PC-9 (cell line): ENCODE results near the gene SORCS2. TPM values are rescaled to one million over a fixed set of nuclear protein-coding genes. Genes with fewer than 3 reads are reported as not detected.

ENCODE experiments used
- BruUV-seq: library from RNA; stranded (reverse); fragments of 400-500 nt; replicated peaks from 2 replicates; lab custom pipeline; 2021; lab: Mats Ljungman, UMichigan
- CTCF ChIA-PET: fragments of 300-600 bp; sonication (Branson Sonifier 250); formaldehyde crosslinking; loops from one replicate; lab custom pipeline; 2022; ENCODE audit warnings: antibody characterized with exemption; lab: Charles Lee
- POLR2A ChIA-PET: fragments of 300-600 bp; sonication (Branson Sonifier 250); formaldehyde crosslinking; loops from one replicate; lab custom pipeline; 2022; ENCODE audit warnings: antibody characterized with exemption; ENCODE audit not compliant: unreplicated experiment; lab: Charles Lee
- DNase-seq, 2 experiments: peaks; one replicate each; pipeline versions ENCODE4 v3.0.0 to v3.0.0-alpha.2; 2015 to 2022; ENCODE audit warnings: mixed read lengths in 1 of 2
- H2AFZ ChIP-seq: fragments of 200-600 bp; sonication (generic); 2 replicates; pipeline ENCODE4 v1.8.1; 2017; ENCODE audit warnings: antibody characterized with exemption
- H3F3A ChIP-seq: fragments of 200-600 bp; sonication (generic); 2 replicates; pipeline ENCODE4 v1.8.1; 2017; ENCODE audit warnings: antibody characterized with exemption, mild to moderate bottlenecking, low read depth; ENCODE audit not compliant: insufficient read depth
- H3K27ac ChIP-seq: fragments of 200-600 bp; sonication (generic); 2 replicates; pipeline ENCODE4 v1.6.1; 2016; ENCODE audit warnings: mixed run types
- H3K27me3 ChIP-seq: fragments of 200-600 bp; sonication (generic); 2 replicates; pipeline ENCODE4 v1.6.1; 2016; ENCODE audit warnings: low read depth, mixed run types; ENCODE audit not compliant: insufficient read depth
- H3K36me3 ChIP-seq: fragments of 200-600 bp; sonication (generic); 2 replicates; pipeline ENCODE4 v1.6.1; 2016; ENCODE audit warnings: low read depth, mixed run types
- H3K4me1 ChIP-seq: fragments of 200-600 bp; sonication (generic); replicated peaks from 2 replicates; pipeline ENCODE4 v1.6.1; 2016; ENCODE audit warnings: mixed run types; ENCODE audit not compliant: insufficient read depth
- H3K4me2 ChIP-seq: fragments of 200-600 bp; sonication (generic); 2 replicates; pipeline ENCODE4 v1.6.1; 2017; ENCODE audit warnings: mixed run types
- H3K4me3 ChIP-seq: fragments of 200-600 bp; sonication (generic); 2 replicates; pipeline ENCODE4 v1.6.1; 2016; ENCODE audit warnings: mixed run types
- H3K79me2 ChIP-seq: fragments of 200-600 bp; sonication (generic); 2 replicates; pipeline ENCODE4 v1.6.1; 2017; ENCODE audit warnings: low read depth, mixed run types
- H3K9me2 ChIP-seq: fragments of 200-600 bp; sonication (generic); 2 replicates; pipeline ENCODE4 v1.8.1; 2017; ENCODE audit warnings: mild to moderate bottlenecking; ENCODE audit not compliant: insufficient read depth
- H3K9me3 ChIP-seq: fragments of 200-600 bp; sonication (generic); 2 replicates; pipeline ENCODE4 v1.8.1; 2016; ENCODE audit warnings: low read depth; ENCODE audit not compliant: insufficient read depth
- H4K20me1 ChIP-seq: fragments of 200-600 bp; sonication (generic); 2 replicates; pipeline ENCODE4 v1.8.1; 2017; ENCODE audit not compliant: insufficient read depth
- CTCF ChIP-seq: fragments of 200-600 bp; sonication (generic); conservative IDR thresholded peaks from 2 replicates; pipeline ENCODE4 v1.6.1; 2017; ENCODE audit warnings: mixed run types, antibody characterized with exemption, mild to moderate bottlenecking, moderate library complexity
- EZH2 ChIP-seq: fragments of 200-600 bp; sonication (generic); IDR thresholded peaks from 2 replicates; pipeline ENCODE4 v1.8.0; 2017; ENCODE audit warnings: antibody characterized with exemption, low read depth
- intact Hi-C: fragments of 100-400 bp; cut with micrococcal nuclease; formaldehyde crosslinking; loops from one replicate; pipeline ENCODE4 v1.10.0; 2022; ENCODE audit not compliant: unreplicated experiment
- total RNA-seq: library from RNA; stranded (reverse); gene quantifications from 2 replicates; pipeline ENCODE4 v1.2.3, GENCODE V29; 2021

The SORCS2 gene
- total RNA-seq, 1 experiment from 2014 or later: 25.8 TPM

DNA sequence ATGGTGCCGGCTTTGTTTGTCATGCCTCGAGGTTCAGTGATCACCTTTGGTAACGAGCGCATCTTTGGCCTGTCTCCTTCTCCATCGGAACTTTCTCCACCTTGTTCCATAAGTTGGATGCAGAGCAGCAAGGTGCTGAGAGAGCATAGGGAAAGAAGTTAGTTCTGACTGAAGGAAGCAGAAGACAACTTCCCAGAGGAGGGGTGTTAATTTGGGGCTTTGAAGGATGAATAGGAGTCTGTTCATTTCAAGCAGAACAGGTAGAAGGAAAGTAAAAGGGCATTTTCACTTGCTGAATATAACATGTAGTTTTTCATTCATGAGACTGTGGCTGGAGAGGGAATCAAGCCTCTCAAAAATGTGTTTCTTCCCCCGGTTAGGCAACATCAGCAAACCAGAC lies 474.4 kb downstream of the SORCS2 start:
- no peak overlapping the region for H2AFZ ChIP-seq
- H3K4me2 ChIP-seq: no peak overlapping the region
- POLR2A ChIA-PET: no interaction called here
- no peak overlapping the region for H3K4me3 ChIP-seq
- BruUV-seq: no TSS peak
- H3K27me3 ChIP-seq: no peaks in the 10 kb centered on the region
- CTCF ChIA-PET: no interaction called here
- no peaks in the 10 kb centered on the region for H3K9me3 ChIP-seq
- no peaks in the 10 kb centered on the region for H3K4me1 ChIP-seq
- DNase-seq: no peak
- no peak for TF ChIP-seq CTCF
- no peak for TF ChIP-seq EZH2
- intact Hi-C loops: no loop called here
- no peak overlapping the region for H3K27ac ChIP-seq
- H3K79me2 ChIP-seq: no peaks in the 10 kb centered on the region
- H3K9me2 ChIP-seq: no peaks in the 10 kb centered on the region
- no peaks in the 10 kb centered on the region for H4K20me1 ChIP-seq
- no peaks in the 10 kb centered on the region for H3K36me3 ChIP-seq
- no peaks in the 10 kb centered on the region for H3F3A ChIP-seq

DNA sequence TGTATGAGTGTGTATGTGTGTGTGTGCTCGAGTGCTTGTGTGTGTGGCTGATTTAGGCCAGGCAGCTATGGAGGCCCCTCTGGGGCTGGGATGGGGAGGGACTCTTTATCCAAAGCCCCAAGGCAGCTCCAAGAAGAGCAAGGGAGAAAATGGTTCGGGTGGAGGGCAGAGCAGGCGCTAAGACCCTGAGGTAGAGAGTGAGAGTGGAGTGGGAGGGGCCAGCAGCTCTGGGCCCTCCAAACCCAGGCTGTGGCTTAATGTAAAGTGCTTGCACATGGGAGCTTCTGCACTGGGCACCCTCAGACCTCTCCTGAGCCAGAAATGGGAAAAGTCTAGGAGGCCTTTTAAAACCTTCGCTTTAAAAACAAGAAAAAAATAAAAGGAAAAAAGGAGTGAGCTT lies 475.9 kb downstream of the SORCS2 start:
- POLR2A ChIA-PET: no interaction called here

DNA sequence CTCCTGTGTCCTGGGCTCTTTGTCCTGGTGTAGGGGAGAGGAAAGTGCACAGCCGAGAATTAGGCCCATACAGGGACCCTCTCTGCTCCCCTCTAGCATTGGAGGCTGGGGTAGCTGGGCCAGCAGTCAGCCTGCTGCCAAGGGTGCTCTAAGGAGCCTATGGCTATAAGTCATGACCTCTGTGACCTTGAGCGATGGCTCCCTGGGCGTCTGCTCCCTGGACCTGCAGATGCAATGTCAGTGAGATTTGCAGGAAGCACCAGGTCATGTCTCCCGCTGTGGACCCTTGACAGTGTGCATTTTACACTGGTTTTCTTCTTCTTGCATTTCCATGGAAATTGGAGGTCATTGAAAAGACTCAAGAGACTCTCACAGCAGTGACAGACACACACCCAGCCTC lies 476.5 kb downstream of the SORCS2 start:
- H3K9me3 ChIP-seq: no peaks in the 10 kb centered on the region
- DNase-seq: no peak
- POLR2A ChIA-PET: no interaction called here

More for the DNA sequence above, 475.9 kb downstream of the SORCS2 start:
- Histone ChIP-seq H4K20me1 (no peaks in the 10 kb centered on the region), H3K9me2 (no peaks in the 10 kb centered on the region), H3K4me1 (no peaks in the 10 kb centered on the region), H3K79me2 (no peaks in the 10 kb centered on the region), H3K4me2 (no peak overlapping the region), H3K27me3 (no peaks in the 10 kb centered on the region), H2AFZ (no peak overlapping the region), H3K27ac (no peak overlapping the region), H3K4me3 (no peak overlapping the region), H3K36me3 (no peaks in the 10 kb centered on the region), H3F3A (no peaks in the 10 kb centered on the region), H3K9me3 (no peaks in the 10 kb centered on the region)
- BruUV-seq: no TSS peak
- DNase-seq: no peak
- TF ChIP-seq CTCF: no peak
- CTCF ChIA-PET: no interaction called here
- intact Hi-C loops: no loop called here

More for the DNA sequence above, 476.5 kb downstream of the SORCS2 start:
- no peaks in the 10 kb centered on the region for H3K4me1 ChIP-seq
- H3F3A ChIP-seq: no peaks in the 10 kb centered on the region
- no peak overlapping the region for H3K4me3 ChIP-seq
- CTCF ChIA-PET: no interaction called here
- no peaks in the 10 kb centered on the region for H4K20me1 ChIP-seq
- H3K79me2 ChIP-seq: no peaks in the 10 kb centered on the region
- TF ChIP-seq EZH2 (no peak), CTCF (no peak)
- BruUV-seq: no TSS peak
- H3K27ac ChIP-seq: no peak overlapping the region
- H3K4me2 ChIP-seq: no peak overlapping the region
- intact Hi-C loops: no loop called here
- no peaks in the 10 kb centered on the region for H3K9me2 ChIP-seq
- no peak overlapping the region for H2AFZ ChIP-seq
- H3K27me3 ChIP-seq: no peaks in the 10 kb centered on the region
- no peaks in the 10 kb centered on the region for H3K36me3 ChIP-seq
